Calu3 (cell line): Measurements from ENCODE around the gene NEIL1. TPM values are rescaled to one million over a fixed set of nuclear protein-coding genes. Genes with fewer than 3 reads are reported as not detected.

Experiments
- BruUV-seq: library from RNA; stranded (reverse); fragments of 400-500 nt; replicated peaks from 2 replicates; lab custom pipeline; 2021; lab: Mats Ljungman, UMichigan
- CTCF ChIA-PET: fragments of 300-600 bp; sonication (Branson Sonifier 250); formaldehyde crosslinking; loops from one replicate; lab custom pipeline; 2022; ENCODE audit warnings: antibody characterized with exemption; lab: Charles Lee
- DNase-seq: peaks from one replicate; pipeline ENCODE4 v3.0.0; 2022
- H3K27ac Mint-ChIP-seq: one replicate; pipeline ENCODE4 v1.8.0; 2022; ENCODE audit warnings: mixed read lengths; ENCODE audit not compliant: unreplicated experiment
- H3K27me3 Mint-ChIP-seq: one replicate; pipeline ENCODE4 v1.8.0; 2022; ENCODE audit warnings: mixed read lengths; ENCODE audit not compliant: unreplicated experiment
- H3K36me3 Mint-ChIP-seq: one replicate; pipeline ENCODE4 v1.8.0; 2022; ENCODE audit warnings: mild to moderate bottlenecking, moderate library complexity, mixed read lengths; ENCODE audit not compliant: insufficient read depth, unreplicated experiment
- H3K4me1 Mint-ChIP-seq: one replicate; pipeline ENCODE4 v1.8.0; 2022; ENCODE audit warnings: mild to moderate bottlenecking, low read depth, mixed read lengths; ENCODE audit not compliant: unreplicated experiment
- H3K4me3 Mint-ChIP-seq: one replicate; pipeline ENCODE4 v1.8.0; 2022; ENCODE audit warnings: mild to moderate bottlenecking, low read depth, moderate library complexity, mixed read lengths; ENCODE audit not compliant: unreplicated experiment
- H3K9me3 Mint-ChIP-seq: one replicate; pipeline ENCODE4 v1.8.0; 2022; ENCODE audit warnings: low read depth, mixed read lengths; ENCODE audit not compliant: unreplicated experiment
- CTCF ChIP-seq: fragments of 200-600 bp; IDR thresholded peaks from one replicate; pipeline ENCODE4 v1.8.0; 2022; ENCODE audit warnings: antibody characterized with exemption; ENCODE audit not compliant: unreplicated experiment
- intact Hi-C: fragments of 100-400 bp; cut with micrococcal nuclease; formaldehyde crosslinking; loops from one replicate; pipeline ENCODE4 v1.10.0; 2022; ENCODE audit not compliant: unreplicated experiment
- total RNA-seq: library from RNA; stranded (reverse); gene quantifications from 2 replicates; pipeline ENCODE4 v1.2.3, GENCODE V29; 2022

The NEIL1 gene
- total RNA-seq, 1 experiment from 2014 or later, result 13.2 TPM

- Mint-ChIP-seq H3K9me3 (no peaks in the 10 kb centered on the region), H3K27ac (no peak overlapping the region), H3K4me1 (peaks cover 2% of the 10 kb centered on the region), H3K27me3 (no peaks in the 10 kb centered on the region), H3K4me3 (no peak overlapping the region), H3K36me3 (peaks cover 31% of the 10 kb centered on the region)
- no peak for DNase-seq
- intact Hi-C loops, result loop anchor here (10.0 kb wide), 1 partner anchor 281 kb away; the partner anchor contains the start of genes IMP3 and SNX33
- CTCF ChIA-PET, result no interaction called here
- TF ChIP-seq CTCF, result no peak
- no TSS peak for BruUV-seq
Observed at GRCh38 chr15:75363786-75364185, 16.9 kb downstream of the NEIL1 start.

- intact Hi-C loops, result loop anchor here (10.0 kb wide), 1 partner anchor 280 kb away; the partner anchor contains the start of genes IMP3 and SNX33
- Mint-ChIP-seq H3K27ac (no peak overlapping the region), H3K9me3 (no peaks in the 10 kb centered on the region), H3K4me1 (peaks cover 13% of the 10 kb centered on the region), H3K36me3 (peaks cover 42% of the 10 kb centered on the region), H3K4me3 (no peak overlapping the region), H3K27me3 (no peaks in the 10 kb centered on the region)
- no peak for TF ChIP-seq CTCF
- DNase-seq, result no peak
- CTCF ChIA-PET, result no interaction called here
- no TSS peak for BruUV-seq
Observed at GRCh38 chr15:75364881-75365280, 18.0 kb downstream of the NEIL1 start.

GRCh38 chr15:75366163-75366562 lies 19.3 kb downstream of the NEIL1 start:
- intact Hi-C loops, result loop anchor here (10.0 kb wide), 1 partner anchor 279 kb away; the partner anchor contains the start of genes IMP3 and SNX33
- no peaks in the 10 kb centered on the region for H3K9me3 Mint-ChIP-seq

GRCh38 chr15:75367006-75367405 lies 20.2 kb downstream of the NEIL1 start:
- BruUV-seq, result no TSS peak
- TF ChIP-seq CTCF, result no peak
- Mint-ChIP-seq H3K27me3 (no peaks in the 10 kb centered on the region), H3K9me3 (no peaks in the 10 kb centered on the region), H3K36me3 (peaks cover 48% of the 10 kb centered on the region), H3K4me1 (peaks cover 16% of the 10 kb centered on the region), H3K27ac (no peak overlapping the region), H3K4me3 (no peak overlapping the region)
- no peak for DNase-seq
- CTCF ChIA-PET, result interaction anchor here (1.2 to 3.3 kb wide), 3 partner anchors 86 to 327 kb away, joined by 3 to 83 read pairs (median 12); partner anchors contain the start of gene SIN3A
- intact Hi-C loops, result loop anchor here (10.0 kb wide), 1 partner anchor 278 kb away; the partner anchor contains the start of genes IMP3 and SNX33

More at GRCh38 chr15:75366163-75366562, 19.3 kb downstream of the NEIL1 start:
- H3K36me3 Mint-ChIP-seq, result peaks cover 46% of the 10 kb centered on the region
- H3K4me1 Mint-ChIP-seq, result peaks cover 16% of the 10 kb centered on the region
- no peak for TF ChIP-seq CTCF
- H3K27ac Mint-ChIP-seq, result no peak overlapping the region
- no peak overlapping the region for H3K4me3 Mint-ChIP-seq
- H3K27me3 Mint-ChIP-seq, result no peaks in the 10 kb centered on the region
- CTCF ChIA-PET, result no interaction called here
- no TSS peak for BruUV-seq
- no peak for DNase-seq
